ENCODE measurements around the gene DAB2IP. TPM values are rescaled to one million over a fixed set of nuclear protein-coding genes. Genes with fewer than 3 reads are reported as not detected.

DAB2IP gene
- total RNA-seq, 1 experiment from 2014 or later: 31.0 TPM

DNA sequence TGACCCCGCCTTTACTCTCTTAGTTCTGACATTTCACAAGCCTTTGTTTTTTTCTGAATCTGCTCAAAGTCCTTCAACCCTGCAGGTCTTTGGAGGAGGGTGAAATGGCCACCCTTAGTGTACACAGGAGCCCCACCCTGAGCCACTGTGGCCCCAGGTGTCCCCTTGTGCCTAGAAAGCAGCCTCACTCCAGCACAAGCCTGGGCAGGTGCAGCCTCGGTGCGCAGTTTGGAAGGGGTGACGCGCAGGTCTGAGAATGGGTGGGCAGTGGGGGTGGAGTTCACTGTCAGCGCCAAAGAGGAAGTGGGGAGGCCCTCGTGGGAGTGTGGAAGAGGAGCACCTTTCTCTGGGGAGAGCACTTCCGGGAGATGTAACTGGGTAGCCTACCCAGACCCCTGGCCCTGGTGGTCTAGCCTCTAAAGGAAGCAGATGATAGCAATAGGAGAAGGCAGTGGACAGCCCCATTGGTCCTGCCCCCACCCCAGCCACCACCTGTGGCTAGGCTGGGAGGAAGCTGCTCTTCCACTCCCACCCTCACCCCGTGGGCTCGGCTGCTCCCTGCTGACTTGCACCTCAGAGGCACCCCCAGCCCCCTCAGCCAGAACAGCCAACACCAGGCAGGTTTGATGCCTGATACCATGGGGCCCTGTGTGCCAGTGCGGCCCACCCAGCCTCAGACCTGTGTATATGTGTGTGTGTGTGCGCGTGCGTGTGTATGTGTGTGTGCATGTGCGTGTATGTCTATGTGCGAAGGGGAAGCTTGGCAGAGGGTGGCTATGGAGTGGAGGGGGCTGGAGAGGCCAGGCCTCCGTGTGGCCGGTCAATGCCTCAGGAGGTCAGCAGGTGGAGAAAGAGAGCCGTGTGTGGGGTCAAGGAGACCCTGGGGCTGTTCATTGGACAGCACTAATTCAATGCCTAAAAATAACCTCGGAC, 16.8 kb upstream of the DAB2IP start:
- intact Hi-C loops (cut with micrococcal nuclease): loop anchor here (1.0 kb wide), 2 partner anchors 227 to 358 kb away; no protein-coding TSS in a partner anchor
- H3K9me2 ChIP-seq (ENCODE audit: insufficient read depth): no peaks in the 10 kb centered on the region
- H3K4me1 ChIP-seq (ENCODE audit: control insufficient read depth in 1 of 2, insufficient read depth in 2 of 2, low read length in 2 of 2): peaks cover 16 to 25% of the 10 kb centered on the region in 2 experiments
- H3K36me3 ChIP-seq (ENCODE audit: control insufficient read depth in 1 of 2, insufficient read depth in 2 of 2, low read length in 2 of 2): no peaks in the 10 kb centered on the region
- ATAC-seq (peak; percentile 84), DNase-seq (ENCODE audit: low read depth, low spot score) (no peak)
- no peak overlapping the region for H2AFZ ChIP-seq (ENCODE audit: low read depth, low read length, poor library complexity, severe bottlenecking)
- no peak overlapping the region for H3K9ac ChIP-seq (ENCODE audit: low read length)
- no peaks in the 10 kb centered on the region for H3K27me3 ChIP-seq (ENCODE audit: insufficient read depth, low read length)
- H3K4me2 ChIP-seq (ENCODE audit: low read length): no peak overlapping the region
- TF ChIP-seq SRF (IDR thresholded peaks at IDR 0.05; ENCODE audit: low read depth) (no peak), FOSL1 (IDR thresholded peaks at IDR 0.05; ENCODE audit: low read depth) (no peak), SP1 (IDR thresholded peaks at IDR 0.05; ENCODE audit: low read depth) (no peak), TCF7L2 (IDR thresholded peaks at IDR 0.05; ENCODE audit: borderline replicate concordance, extremely low read depth, insufficient read depth, insufficient read length) (no peak), CBX3 (IDR thresholded peaks at IDR 0.05; ENCODE audit: low read depth) (no peak), EGR1 (IDR thresholded peaks at IDR 0.05; ENCODE audit: low read depth) (no peak), POLR2AphosphoS5 (IDR thresholded peaks at IDR 0.05; ENCODE audit: low read depth, low read length) (no peak), RAD21 (IDR thresholded peaks at IDR 0.05; ENCODE audit: low read depth) (peak; percentile 74), EZH2 (IDR thresholded peaks at IDR 0.05) (no peak), EZH2phosphoT487 (IDR thresholded peaks at IDR 0.05; ENCODE audit: borderline replicate concordance) (no peak), YY1 (IDR thresholded peaks at IDR 0.05; ENCODE audit: extremely low read depth, insufficient replicate concordance, low read depth, low read length) (no peak), CEBPB (IDR thresholded peaks at IDR 0.05; ENCODE audit: low read depth) (no peak)
- TF ChIP-seq, protein P1, sequence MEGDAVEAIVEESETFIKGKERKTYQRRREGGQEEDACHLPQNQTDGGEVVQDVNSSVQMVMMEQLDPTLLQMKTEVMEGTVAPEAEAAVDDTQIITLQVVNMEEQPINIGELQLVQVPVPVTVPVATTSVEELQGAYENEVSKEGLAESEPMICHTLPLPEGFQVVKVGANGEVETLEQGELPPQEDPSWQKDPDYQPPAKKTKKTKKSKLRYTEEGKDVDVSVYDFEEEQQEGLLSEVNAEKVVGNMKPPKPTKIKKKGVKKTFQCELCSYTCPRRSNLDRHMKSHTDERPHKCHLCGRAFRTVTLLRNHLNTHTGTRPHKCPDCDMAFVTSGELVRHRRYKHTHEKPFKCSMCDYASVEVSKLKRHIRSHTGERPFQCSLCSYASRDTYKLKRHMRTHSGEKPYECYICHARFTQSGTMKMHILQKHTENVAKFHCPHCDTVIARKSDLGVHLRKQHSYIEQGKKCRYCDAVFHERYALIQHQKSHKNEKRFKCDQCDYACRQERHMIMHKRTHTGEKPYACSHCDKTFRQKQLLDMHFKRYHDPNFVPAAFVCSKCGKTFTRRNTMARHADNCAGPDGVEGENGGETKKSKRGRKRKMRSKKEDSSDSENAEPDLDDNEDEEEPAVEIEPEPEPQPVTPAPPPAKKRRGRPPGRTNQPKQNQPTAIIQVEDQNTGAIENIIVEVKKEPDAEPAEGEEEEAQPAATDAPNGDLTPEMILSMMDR (IDR thresholded peaks at IDR 0.05 in 2 of 3, conservative IDR thresholded peaks at IDR 0.05 in 1 of 3; ENCODE audit: borderline replicate concordance in 1 of 3, insufficient read depth in 1 of 3, low read depth in 2 of 3, low read length in 2 of 3): peak; percentile 52 to 59 (median 57); a peak in 5 of 6 replicates
- ChIA-PET POLR2A (no interaction called here), RAD21 (ENCODE audit: low non-redundant PET in 1 of 2, low total read pairs in 2 of 2, uncharacterized antibody in 2 of 2, unreplicated experiment in 2 of 2) (no interaction called here), CTCF (interaction anchor here (0.7 to 1.7 kb wide), 3 partner anchors 50 to 227 kb away, joined by 3 to 5 read pairs (median 4); no protein-coding TSS in a partner anchor)
- no peaks in the 10 kb centered on the region for H4K20me1 ChIP-seq (ENCODE audit: insufficient read depth)
- H3K27ac ChIP-seq (ENCODE audit: low read depth, low read length): no peak overlapping the region; the same call in 1 of the 2 replicates
- no peaks in the 10 kb centered on the region for H3K9me3 ChIP-seq (ENCODE audit: control insufficient read depth in 1 of 2, insufficient read depth in 1 of 2, low read depth in 1 of 2, low read length in 2 of 2)
- no peaks in the 10 kb centered on the region; the same call in 1 of the 2 replicates for H3K79me2 ChIP-seq (ENCODE audit: insufficient read depth, low read length)
- no TSS peak for BruUV-seq (replicated peaks)
- H3K4me3 ChIP-seq (replicated peaks in 1 of 2; ENCODE audit: low read depth in 1 of 2, low read length in 2 of 2): no peak overlapping the region

Data from HCT116 (cell line).